Activated B cell treated with CpG ODN at 0.5 μM for 24 hours (primary cell): ENCODE data around the gene ANKMY1. TPM values are rescaled to one million over a fixed set of nuclear protein-coding genes. Genes with fewer than 3 reads are reported as not detected.

ENCODE experiments used
- ATAC-seq: fragments of 200-7000 bp; cut with Tn5 transposase; one replicate; pipeline ENCODE4 v1.10.0; 2021; ENCODE audit warnings: low read depth, mild to moderate bottlenecking, moderate library complexity
- CTCF ChIA-PET: fragments of 350-600 bp; sonication (Branson Sonifier 250); formaldehyde crosslinking; loops from one replicate; lab custom pipeline; 2021; ENCODE audit warnings: antibody characterized with exemption; lab: Charles Lee
- POLR2A ChIA-PET: fragments of 350-600 bp; sonication (Branson Sonifier 250); formaldehyde crosslinking; loops from one replicate; lab custom pipeline; 2021; ENCODE audit warnings: antibody characterized with exemption; lab: Charles Lee
- DNase-seq: peaks from one replicate; pipeline ENCODE4 v3.0.0; 2022
- H3K27ac Mint-ChIP-seq: one replicate; pipeline ENCODE4 v1.8.0; 2020; ENCODE audit warnings: mixed read lengths
- H3K27me3 Mint-ChIP-seq: one replicate; pipeline ENCODE4 v1.8.0; 2021; ENCODE audit warnings: mixed read lengths
- H3K36me3 Mint-ChIP-seq: one replicate; pipeline ENCODE4 v1.8.0; 2021; ENCODE audit warnings: low read depth, mixed read lengths
- H3K4me1 Mint-ChIP-seq: one replicate; pipeline ENCODE4 v1.8.0; 2021; ENCODE audit warnings: mixed read lengths
- H3K4me3 Mint-ChIP-seq: one replicate; pipeline ENCODE4 v1.8.0; 2020; ENCODE audit warnings: mild to moderate bottlenecking, mixed read lengths
- H3K9me3 Mint-ChIP-seq: one replicate; pipeline ENCODE4 v1.8.0; 2020; ENCODE audit warnings: mixed read lengths
- CTCF ChIP-seq: fragments of 200-600 bp; IDR thresholded peaks from one replicate; pipeline ENCODE4 v1.8.0; 2022; ENCODE audit warnings: antibody characterized with exemption, mild to moderate bottlenecking
- intact Hi-C: fragments of 100-400 bp; cut with micrococcal nuclease; formaldehyde crosslinking; loops from one replicate; pipeline ENCODE4 v1.15.1; 2024
- total RNA-seq: library from RNA; stranded (reverse); gene quantifications from 2 replicates; pipeline ENCODE4 v1.2.3, GENCODE V29; 2022

ANKMY1 gene
- total RNA-seq, 1 donor from 2014 or later = 40.4 TPM

GRCh38 chr2:240444464-240444863, 113.3 kb downstream of the ANKMY1 start:
- ChIA-PET POLR2A (no interaction called here), CTCF (no interaction called here)
- ATAC-seq (no peak), DNase-seq (no peak)
- no peak for TF ChIP-seq CTCF
- peaks cover 13% of the 10 kb centered on the region for H3K27me3 Mint-ChIP-seq
- no peaks in the 10 kb centered on the region for H3K36me3 Mint-ChIP-seq
- H3K27ac Mint-ChIP-seq = no peak overlapping the region
- no peaks in the 10 kb centered on the region for H3K9me3 Mint-ChIP-seq
- intact Hi-C loops = no loop called here
- H3K4me1 Mint-ChIP-seq = no peaks in the 10 kb centered on the region
- no peak overlapping the region for H3K4me3 Mint-ChIP-seq

GRCh38 chr2:240443891-240444301, 113.9 kb downstream of the ANKMY1 start:
- intact Hi-C loops = no loop called here
- ChIA-PET CTCF (no interaction called here), POLR2A (no interaction called here)
- Mint-ChIP-seq H3K4me1 (no peaks in the 10 kb centered on the region), H3K27ac (no peak overlapping the region), H3K36me3 (no peaks in the 10 kb centered on the region), H3K4me3 (no peak overlapping the region), H3K27me3 (peaks cover 9% of the 10 kb centered on the region), H3K9me3 (no peaks in the 10 kb centered on the region)
- DNase-seq (no peak), ATAC-seq (no peak)
- TF ChIP-seq CTCF = no peak

- Mint-ChIP-seq H3K27ac (no peak overlapping the region), H3K4me3 (no peak overlapping the region), H3K9me3 (no peaks in the 10 kb centered on the region), H3K36me3 (no peaks in the 10 kb centered on the region), H3K4me1 (peaks cover under 1% of the 10 kb centered on the region), H3K27me3 (peaks cover 12% of the 10 kb centered on the region)
- DNase-seq (no peak), ATAC-seq (no peak)
- ChIA-PET POLR2A (no interaction called here), CTCF (no interaction called here)
- TF ChIP-seq CTCF = no peak
- intact Hi-C loops = no loop called here
These were observed 114.7 kb downstream of the ANKMY1 start for GRCh38 chr2:240442891-240443715.

- ChIA-PET CTCF (no interaction called here), POLR2A (no interaction called here)
- Mint-ChIP-seq H3K4me1 (peaks cover 6% of the 10 kb centered on the region), H3K27ac (no peak overlapping the region), H3K27me3 (peaks cover 11% of the 10 kb centered on the region), H3K36me3 (no peaks in the 10 kb centered on the region), H3K9me3 (no peaks in the 10 kb centered on the region), H3K4me3 (no peak overlapping the region)
- intact Hi-C loops = no loop called here
- ATAC-seq (no peak), DNase-seq (no peak)
- TF ChIP-seq CTCF = no peak
These were observed 115.8 kb downstream of the ANKMY1 start for GRCh38 chr2:240441993-240442411.

- DNase-seq (no peak), ATAC-seq (no peak)
- Mint-ChIP-seq H3K27ac (no peak overlapping the region), H3K4me1 (peaks cover 8% of the 10 kb centered on the region), H3K4me3 (no peak overlapping the region), H3K27me3 (peaks cover 9% of the 10 kb centered on the region), H3K36me3 (no peaks in the 10 kb centered on the region), H3K9me3 (no peaks in the 10 kb centered on the region)
- ChIA-PET CTCF (no interaction called here), POLR2A (no interaction called here)
- TF ChIP-seq CTCF = no peak
- intact Hi-C loops = no loop called here
These were observed 116.3 kb downstream of the ANKMY1 start for GRCh38 chr2:240441326-240441992.
